ENCODE data around the gene COX19.

The COX19 gene, protein sequence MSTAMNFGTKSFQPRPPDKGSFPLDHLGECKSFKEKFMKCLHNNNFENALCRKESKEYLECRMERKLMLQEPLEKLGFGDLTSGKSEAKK

DNA sequence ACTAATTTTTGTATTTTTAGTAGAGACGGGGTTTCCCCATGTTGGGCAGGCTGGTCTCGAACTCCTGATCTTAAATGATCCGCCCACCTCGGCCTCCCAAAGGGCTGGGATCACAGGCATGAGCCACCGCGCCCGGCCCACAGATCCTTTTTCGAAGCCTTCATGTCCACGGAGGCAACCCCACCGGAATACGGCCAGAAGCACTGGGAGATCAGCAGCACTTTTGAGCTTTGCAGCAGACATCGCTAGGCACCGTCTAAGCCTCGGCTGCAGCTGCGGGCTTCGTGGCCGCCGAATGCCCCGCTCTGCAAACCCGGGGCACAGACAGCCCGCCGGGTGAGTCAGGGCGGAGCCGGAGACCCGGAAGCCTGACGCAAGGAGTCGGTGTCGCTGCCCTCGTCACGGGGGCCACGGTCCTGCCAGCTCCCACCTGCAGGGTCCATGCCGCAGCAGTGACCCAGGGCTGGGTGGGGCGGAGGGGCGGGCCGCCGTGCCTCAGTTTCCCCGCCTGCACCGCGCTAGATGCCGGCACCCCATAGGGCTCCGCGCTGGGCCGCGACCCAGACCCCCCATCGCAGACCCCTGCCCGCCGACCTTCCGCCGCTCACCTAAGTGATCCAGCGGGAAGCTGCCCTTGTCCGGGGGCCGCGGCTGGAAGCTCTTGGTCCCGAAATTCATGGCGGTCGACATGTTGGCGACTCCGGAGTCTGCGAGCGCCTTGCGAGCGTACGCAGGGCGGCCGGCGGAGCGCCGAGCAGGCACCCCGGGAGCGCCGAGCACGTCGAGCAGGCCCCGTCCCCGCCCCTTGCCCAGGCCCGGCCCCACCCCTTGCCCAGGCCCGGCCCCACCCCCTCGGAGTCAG, at the start of gene COX19:
Gene COX19 (minus strand): TSS at position 730 of the 862 bp plus-strand sequence. CDS start 40 bp downstream, at position 690.
- peak; percentile 89 for DNase-seq (ENCODE audit: low spot score)

DNA sequence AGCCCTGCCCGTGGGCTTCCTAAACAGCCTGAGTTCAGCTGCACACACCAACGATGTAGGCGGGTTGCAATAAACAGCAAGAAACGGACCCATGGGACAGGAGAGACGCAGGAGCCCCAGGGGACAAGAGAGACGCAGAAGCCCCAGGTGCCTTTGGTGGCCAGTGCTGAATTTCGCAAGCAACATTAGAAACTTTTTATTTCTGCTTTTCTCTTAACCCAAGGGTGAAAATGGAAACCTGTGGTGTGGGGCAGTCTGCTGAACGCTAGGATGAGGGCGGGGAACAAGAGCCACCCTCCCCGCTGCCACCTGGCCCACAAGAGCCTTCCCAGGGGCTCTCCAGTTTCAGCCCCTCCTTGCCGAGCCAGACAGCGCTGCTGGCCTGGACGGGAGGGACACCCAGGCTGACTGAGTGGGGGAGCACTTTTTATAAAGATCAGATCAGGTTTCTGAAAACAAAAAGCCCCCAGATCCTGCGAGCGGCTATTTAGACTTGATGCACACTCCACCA, 49.0 kb upstream of the COX19 start:
- DNase-seq (ENCODE audit: low spot score), result no peak

DNA sequence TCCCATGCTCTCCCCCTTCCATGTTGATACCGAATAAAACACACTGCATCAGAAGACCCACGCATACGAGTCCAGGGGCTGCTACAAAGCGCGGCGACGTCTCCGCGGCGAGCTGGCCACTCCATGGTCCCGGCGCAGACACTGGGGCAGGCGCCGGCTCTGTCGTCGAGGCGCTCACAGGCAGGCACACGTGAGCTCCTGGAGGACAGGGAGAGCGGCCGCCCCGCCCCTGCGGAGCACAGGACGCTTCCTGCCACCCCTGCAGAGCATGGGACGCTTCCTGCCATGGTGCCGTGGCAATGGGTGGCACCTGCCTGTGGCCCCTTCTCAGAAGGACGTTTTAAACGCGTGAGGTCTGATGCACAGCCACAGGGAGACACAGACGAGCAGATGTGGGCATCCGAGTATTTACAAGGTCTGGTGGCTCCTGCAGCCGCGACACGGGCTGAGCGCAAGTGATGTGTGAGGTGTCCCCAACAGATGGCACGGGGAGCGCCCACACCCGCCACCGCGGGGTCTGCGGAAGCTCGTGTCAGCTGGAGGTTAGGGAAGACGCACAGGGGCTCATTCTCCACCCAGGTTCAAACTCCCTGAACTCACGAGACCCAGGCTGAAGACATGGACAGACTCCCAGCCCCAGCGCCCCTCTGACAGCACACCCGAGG, 47.6 kb upstream of the COX19 start:
- DNase-seq (ENCODE audit: low spot score), result no peak

DNA sequence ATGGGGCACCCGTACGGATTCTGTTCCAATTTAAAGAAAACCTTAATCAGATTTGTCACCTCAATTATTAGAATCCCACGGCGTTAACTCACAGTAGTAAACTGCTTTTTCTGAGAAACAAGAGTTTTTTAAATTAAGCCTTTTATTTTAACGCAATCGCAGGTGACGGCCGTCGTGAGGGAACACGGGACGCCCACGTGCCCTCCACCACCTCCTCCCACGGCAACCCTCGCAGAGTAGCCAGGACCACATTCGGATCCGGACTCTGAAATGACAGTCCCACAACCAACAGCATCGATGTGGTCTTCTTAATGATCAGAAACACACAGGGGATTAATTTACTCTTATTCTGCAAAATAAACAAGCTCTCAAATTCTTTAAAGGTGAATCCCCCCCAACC, 47.0 kb upstream of the COX19 start:
- DNase-seq (ENCODE audit: low spot score), result no peak

DNA sequence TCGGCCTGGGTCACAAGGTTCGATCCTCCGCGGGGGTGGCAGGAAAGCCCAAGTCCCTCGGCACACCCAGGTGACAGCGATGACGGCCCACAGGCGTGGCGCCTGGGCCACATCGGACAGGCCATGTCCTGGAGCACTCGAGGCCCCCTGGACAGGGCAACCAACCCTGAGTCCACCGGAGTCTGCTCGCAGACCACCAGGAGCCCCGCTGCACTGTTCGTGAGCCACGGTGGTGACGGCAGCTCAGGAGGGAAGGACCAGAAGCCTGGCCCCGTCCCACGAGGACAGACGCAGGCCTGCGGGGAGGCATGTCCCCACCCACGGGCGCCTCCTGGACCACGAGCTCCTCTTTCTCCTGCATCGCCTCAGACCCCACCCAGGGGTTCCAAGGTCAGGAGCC, 46.6 kb upstream of the COX19 start:
- no peak for DNase-seq (ENCODE audit: low spot score)

DNA sequence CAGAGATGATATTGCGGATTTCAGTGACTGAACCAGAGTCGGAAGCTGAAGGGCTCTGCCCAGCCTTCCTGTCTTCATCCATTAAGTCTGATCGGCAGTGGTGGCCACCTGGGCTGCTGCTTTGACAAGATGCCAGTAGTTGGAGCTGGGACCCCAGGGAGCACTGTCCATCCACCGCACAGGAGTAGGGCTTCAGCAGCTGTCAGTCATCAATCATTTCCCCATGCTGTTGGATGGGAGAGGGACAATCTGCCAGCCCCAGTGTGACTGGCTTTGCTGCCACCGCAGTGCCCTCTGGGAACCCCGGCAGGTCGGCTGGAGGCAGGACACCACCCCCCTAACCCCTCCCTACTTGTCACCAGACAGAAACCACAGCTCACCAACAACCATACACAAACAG, 46.0 kb upstream of the COX19 start:
- DNase-seq (ENCODE audit: low spot score), result no peak

DNA sequence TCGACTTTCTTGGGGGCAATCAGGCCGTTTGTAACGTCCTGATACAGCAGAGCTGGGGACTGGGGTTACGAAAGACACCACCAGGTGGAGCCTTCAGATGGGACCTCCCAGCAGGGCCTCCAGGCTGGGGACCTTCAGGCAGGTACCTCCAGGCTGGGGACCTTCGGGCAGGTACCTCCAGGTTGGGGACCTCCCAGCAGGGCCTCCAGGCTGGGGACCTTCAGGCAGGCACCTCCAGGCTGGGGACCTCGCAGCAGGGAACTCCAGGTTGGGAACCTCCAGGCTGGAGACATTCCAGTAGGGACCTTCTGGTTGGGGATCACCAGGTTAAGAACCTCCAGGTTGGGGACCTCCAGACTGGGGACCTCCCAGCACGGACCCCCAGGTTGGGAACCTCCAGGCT, 45.5 kb upstream of the COX19 start:
- DNase-seq (ENCODE audit: low spot score), result no peak

DNA sequence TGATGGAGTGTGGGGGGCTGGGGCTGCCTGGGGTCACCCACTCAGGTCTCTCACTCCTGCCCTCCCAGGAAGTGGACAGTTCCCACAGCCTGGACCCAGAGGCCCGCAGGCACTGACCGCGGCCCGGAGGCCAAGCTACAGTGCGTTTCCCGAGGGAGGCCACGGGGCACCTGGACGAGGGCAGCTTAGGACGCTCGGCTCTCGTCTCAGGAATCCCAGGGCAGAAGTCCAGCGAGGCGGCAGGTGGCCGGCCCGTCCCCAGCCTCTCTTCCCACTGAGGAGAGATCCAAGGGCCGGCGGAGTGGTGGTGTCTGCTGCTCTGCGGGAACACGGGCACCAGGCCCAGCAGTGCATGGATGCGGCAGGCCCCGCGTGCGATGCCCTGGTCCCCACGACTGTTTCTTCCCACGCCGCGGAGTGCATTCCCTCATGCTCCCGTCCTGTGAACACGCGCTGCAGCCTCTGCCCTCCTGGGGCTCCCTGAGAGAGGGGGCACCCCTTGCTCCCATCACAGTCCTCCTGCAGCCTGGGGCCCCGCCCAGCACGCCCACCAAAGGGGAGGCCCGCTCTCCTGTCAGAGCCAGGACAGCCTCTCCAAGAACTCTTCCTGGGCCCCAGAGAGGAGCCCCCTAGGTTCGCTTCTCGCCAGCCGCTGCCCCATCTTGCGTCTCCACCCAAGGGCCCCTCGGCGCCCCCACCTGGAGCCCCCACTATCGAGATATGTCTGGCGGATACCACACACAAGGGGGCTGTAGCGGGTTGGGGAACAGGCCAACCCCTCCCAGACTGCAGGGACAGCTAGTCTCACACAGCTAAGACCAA, 44.7 kb upstream of the COX19 start:
- DNase-seq (ENCODE audit: low spot score), result no peak

DNA sequence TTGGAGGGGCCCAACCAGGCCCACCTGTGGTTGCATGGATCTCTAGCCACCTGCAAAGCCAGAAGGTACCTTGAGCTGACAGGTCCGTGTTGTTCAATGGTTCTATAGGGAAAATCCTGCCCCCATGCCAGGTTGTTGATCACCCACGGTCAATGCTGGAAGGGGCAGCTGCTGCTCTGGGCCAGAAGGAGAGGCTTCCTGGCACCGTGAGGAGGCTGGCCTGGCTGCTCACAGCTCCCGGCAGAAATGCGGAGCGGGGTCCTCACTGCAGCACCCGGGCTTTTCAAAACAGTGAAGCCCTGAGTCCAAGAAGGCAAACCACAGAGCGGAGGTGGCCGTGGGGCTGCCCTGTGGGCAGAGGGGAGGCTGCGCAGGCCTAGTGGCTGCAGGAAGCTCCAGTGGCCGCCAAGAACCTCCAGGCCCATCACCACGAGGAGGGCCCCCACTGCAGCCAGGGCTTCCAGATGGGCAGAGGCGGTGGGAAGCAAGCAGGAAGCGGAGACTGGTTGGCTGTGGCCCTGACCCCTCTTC, 44.0 kb upstream of the COX19 start:
- no peak for DNase-seq (ENCODE audit: low spot score)

DNA sequence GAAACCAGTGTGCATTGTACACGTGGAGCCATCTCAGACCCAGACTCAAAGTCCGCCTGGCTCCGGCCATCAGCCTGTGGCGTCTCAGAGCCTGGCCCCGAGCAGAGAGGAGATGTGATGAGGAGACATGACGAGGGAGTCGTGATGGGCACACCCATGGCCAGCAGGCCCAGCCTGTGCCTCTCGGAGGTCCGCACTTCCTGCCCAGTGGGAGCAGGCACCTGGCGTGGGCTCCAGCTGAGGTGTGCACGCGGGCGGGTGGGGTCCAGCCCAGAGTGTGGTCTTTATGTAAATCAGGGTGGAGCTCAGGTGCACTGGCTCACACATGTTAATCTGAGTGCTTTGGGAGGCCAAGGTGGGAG, 43.0 kb upstream of the COX19 start:
- no peak for DNase-seq (ENCODE audit: low spot score)

DNA sequence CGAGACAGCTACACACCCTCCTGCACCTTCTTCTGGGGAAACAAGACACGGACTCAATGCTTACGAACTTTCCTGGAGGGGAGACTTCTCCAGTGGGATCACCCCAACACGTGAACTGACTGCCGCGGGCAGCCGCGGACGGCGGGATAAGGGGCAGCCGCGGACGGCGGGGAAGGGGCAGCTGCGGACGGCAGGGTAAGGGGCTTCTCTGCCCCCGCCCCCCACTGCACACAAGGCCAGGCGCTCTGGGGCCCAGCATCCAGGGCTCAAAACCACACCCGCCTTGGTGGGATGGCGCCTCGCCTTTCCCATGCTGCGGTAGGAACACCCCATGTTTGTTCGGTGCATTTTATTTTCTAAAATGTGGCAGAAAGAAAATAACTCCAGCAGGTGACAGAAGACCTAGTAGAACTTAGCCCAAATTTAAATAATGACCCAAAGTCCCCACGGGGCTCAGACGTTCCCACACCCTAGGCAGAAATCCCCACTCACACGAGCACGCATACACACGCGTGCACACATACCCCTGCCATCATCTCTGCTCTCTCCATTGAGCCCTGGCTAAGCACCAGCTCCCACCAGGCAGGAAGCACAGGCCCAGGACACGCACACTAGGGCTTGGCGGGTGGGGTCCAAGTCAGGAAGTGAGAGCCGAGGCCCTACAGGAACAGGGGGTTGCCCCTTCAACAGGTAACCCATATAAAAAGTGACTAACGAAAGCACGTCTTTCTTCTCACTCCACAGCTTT, 42.4 kb upstream of the COX19 start:
- DNase-seq (ENCODE audit: low spot score), result no peak

DNA sequence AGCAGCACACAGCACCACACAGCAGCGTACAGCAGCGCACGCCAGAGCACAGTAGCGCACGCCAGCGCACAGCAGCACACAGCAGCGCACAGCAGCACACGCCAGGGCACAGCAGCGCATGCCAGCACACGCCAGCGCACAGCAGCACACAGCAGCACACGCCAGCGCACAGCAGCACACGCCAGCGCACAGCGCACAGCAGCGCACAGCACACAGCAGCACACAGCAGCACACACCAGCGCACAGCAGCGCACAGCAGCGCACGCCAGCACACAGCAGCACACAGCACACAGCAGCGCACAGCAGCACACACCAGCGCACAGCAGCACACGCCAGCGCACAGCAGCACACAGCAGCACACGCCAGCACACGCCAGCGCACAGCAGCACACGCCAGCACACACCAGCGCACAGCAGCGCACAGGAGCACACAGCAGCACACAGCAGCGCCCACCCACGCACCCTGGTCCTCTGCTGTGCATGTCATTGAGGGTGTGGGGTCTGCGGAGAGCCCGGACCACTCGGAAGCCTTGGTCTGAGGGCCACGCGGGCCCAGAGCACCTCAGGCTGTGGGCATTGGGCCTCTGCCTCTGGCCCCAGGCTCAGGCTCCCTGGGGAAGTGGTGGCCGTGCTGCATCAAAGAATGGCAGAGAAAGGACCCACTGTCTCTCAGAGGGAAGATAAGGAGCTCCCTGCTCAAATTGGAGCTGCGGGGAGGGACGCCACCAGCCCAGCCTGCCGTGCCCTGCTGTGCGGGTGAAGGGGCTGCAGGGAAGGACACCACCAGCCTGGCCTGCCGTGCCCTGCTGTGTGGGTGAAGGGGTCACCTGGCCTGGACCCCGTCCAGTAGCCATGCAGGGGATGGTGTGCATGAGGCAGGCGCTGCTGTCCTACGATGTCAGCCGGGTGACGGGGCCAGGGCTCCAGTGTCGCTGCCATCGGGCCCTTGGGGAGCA, 41.5 kb upstream of the COX19 start:
- DNase-seq (ENCODE audit: low spot score), result no peak

DNA sequence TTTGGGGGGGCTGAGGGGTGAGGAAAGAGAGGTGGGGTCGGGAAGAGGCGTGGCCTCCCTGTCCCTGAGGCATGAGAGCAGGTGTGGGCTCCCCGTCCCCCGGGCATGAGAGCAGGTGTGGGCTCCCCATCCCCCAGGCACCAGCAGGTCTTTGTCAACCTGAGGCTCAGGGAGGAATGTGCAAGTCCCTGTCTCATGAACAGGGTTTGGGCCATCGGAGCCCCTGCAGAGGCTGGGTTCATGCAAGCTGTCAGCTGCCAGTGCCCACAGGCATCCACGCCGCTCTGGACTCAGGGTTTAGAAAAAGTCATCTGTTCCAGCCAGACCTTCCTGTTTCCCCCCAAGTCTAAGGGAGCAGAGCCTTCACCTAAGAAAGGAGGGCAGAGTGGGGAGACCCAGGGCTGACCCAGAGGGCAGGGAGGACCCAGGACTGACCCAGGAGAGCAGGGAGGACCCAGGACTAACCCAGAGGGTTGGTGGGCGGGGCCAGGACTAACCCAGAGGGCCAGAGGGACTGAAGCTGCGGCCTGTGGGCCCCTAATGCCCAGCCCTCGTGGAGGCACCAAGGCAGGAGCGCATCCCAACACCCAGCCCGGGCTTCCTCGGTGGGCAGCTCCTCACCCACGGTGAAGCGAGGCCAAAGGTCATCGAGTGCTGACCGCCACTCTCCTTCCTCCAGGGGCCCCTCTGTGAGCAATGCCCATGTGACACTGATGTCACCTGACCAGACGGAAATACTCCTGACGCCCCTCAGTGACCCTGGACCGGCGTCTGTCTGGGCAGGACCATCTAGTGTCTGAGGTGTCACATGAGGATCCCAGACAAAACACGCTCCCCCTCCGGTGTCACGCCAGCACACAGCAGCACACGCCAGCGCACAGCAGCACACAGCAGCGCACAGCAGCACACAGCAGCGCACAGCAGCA, 40.1 kb upstream of the COX19 start:
- DNase-seq (ENCODE audit: low spot score), result no peak

DNA sequence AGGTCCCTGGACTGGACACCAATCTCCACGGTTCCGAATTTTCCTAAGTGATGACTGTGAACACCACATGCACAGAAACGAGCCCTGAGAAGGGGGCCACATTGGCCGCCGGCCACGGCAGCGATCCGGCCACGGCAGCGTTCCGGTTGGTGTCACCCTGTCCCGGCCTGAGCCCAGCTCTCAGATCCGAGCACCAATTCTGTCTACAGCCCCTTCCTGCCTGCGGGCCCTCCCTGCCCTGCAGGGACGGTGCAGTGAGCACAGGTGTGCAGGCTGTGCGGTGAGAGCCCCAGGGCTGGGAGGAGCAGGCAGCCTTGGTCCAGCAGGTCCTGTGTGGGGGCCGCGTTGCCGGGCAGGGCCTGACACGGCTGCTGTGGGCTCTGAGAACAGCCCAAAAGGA, 39.3 kb upstream of the COX19 start:
- no peak for DNase-seq (ENCODE audit: low spot score)

DNA sequence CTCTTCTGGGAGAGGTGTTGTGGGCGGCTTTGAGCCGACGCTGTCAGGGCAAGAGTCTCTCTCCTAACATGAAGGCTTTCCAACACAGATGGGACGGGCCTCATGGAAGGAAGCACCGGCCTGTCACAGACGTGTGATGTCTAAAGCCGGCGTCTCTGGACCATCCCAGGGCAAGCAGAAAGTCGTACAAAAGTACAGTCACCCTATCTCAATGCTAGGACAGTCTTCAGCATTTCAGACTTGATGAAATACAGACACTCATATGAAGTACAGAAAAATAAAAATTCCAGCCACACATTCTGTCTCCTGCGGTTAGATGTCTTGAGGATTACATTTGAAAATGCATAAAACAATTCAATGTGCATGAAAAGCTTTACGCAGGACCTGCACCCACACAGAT, 38.2 kb upstream of the COX19 start:
- no peak for DNase-seq (ENCODE audit: low spot score)

DNA sequence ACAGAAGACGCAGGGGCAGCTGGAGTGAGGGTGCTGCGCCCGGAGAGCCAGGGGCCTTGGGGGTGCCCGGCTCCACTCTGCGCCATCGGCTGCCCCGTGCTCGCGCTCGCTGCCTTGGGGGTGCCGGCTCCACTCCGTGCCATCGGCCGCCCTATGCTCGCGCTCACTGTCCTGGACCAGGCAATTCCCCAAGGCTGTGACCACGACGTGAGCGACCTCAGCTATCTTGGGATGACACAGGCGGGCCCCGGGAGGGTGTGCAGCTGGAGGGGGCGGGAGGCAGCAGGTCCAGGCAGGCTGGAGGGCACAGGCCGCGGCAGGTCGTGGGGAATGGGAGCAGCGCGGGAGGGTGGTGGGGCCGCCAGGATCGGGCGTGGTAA, 37.4 kb upstream of the COX19 start:
- DNase-seq (ENCODE audit: low spot score), result no peak

DNA sequence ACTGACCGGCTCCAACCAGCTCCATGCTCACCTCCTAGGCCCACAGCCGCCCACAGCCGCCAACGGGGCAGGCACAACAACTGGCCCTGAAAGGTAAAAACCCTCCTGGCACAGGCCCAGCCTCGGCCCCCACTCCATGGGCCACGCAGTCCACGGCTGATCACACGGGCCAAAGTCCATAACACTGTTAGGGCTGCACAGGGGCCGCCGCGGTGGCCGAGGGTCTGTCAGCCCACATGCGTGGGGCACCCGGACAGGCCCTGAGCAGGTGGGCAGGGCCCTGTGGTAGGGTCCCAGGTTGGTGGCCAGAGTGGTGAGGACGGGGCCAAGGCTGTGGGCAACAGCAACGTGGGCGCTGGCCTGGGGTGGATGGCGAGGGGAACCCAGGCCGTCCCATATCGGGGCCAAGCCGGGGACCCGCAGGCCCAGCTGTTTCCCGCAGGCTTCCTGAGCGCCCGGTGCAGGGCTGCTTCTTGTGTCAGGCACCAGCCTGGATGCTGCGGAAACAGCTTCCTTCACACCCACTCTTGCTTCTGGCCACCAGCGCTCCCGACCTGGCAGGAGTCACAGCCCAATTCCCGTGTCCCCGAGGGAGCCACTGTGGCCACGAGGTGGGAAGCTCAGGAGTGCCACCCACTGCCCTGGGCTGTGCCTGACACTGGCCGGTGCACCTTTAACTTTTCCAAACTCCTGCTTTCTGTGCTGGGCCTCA, 36.8 kb upstream of the COX19 start:
- DNase-seq (ENCODE audit: low spot score), result no peak

DNA sequence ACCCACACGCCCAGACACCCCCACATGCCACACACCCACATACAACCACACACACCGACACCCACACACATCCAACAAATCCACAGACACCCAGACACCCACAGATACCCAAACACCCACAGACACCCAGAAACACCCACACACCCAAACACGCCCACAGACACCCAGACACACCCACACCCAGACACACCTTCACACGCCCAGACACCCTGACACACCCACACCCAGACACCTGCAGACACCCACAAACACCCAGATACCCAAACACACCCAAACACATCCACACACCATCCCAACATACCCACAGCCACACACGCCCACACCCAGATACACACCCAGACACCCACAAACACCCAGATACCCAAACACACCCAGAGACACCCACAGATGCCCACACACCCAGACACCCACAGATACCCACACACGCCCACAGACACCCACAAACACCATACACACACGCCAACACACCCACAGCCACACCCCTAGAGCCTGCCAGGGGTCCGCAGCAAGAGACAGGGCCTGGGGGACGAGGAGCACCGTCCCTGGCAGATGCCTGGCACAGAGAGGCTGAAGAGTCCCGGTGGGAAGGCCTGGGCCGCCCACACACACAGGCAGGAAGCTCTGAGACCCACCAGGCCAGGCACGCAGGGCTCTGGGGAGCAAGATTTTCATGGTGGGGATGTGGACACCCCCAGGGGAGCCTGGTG, 36.1 kb upstream of the COX19 start:
- peak; percentile 40 for DNase-seq (ENCODE audit: low spot score)

Measured in CD4-positive, alpha-beta T cell treated with Interleukin-15 for 4 hours (primary cell).